ENCODE data around the gene SCAF11.
A peak's percentile ranks its signal among the peaks of the same experiment; 100 is the strongest.

SCAF11 gene

DNA sequence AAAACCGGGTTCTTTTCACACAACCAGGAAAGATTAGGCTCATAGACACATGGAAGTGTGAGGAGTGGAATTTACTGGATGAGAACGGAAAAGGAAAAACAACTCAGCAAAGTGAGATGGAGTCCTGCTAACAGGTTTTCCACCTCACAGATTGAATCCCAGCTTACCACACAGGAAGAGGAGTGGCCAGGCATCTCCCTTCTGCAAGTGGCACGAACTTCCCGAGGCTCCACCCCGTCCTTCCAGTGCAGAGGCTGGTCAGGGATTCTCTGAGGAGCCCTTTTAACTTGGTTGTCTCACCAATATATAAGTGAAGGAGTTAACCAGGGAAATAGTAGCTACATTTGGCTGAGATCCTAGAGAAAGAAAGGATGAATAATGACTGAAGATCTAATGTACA is 102.8 kb downstream of the SCAF11 start:
- H3K23ac ChIP-seq (ENCODE audit: low read length) = no peak overlapping the region

DNA sequence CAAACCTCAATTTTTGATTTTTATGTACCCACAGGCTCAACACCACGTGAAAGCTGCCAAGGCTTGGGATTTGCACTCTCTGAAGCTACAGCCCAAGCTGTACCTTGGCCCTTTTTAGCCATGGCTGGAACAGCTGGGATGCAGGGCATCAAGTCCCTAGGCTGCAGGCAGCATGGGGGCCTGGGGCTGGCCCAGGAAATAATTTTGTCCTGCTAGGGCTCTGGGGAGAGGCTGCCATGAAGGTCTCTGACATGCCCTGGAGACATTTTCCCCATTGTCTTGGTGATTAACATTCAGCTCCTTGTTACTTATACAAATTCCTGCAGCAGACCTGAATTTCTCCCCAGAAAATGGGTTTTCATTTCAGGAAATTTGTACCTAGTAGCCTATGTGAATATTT is 103.7 kb downstream of the SCAF11 start:
- Histone ChIP-seq H3K79me1 (ENCODE audit: low read length) (no peaks in the 10 kb centered on the region), H2BK5ac (ENCODE audit: low read depth, low read length, poor library complexity) (no peak overlapping the region), H3K4ac (ENCODE audit: low read depth, low read length) (no peak overlapping the region), H3K18ac (ENCODE audit: low read length) (no peak overlapping the region), H2AK5ac (ENCODE audit: low read length) (no peak overlapping the region), H3K36me3 (ENCODE audit: control insufficient read depth in 1 of 2, insufficient read depth in 2 of 2, low read length in 2 of 2) (peaks cover 7 to 15% of the 10 kb centered on the region in 2 experiments), H3K4me2 (ENCODE audit: low read length) (no peak overlapping the region), H2AFZ (ENCODE audit: insufficient read depth, low read length, poor library complexity) (no peak overlapping the region), H4K12ac (ENCODE audit: low read depth, low read length) (no peak overlapping the region), H3K23ac (ENCODE audit: low read length) (no peak overlapping the region), H3K9me3 (ENCODE audit: insufficient read depth, low read depth, low read length) (peaks cover 3% of the 10 kb centered on the region), H2BK120ac (ENCODE audit: insufficient read depth, low read length, poor library complexity) (no peak overlapping the region), H3K14ac (ENCODE audit: low read length) (no peak overlapping the region), H3K27me3 (ENCODE audit: insufficient read depth, low read length) (no peaks in the 10 kb centered on the region), H3K4me1 (ENCODE audit: control insufficient read depth in 1 of 2, insufficient read depth in 2 of 2, low read length in 2 of 2) (peaks cover 0 to 1% of the 10 kb centered on the region in 2 experiments), H3K4me3 (ENCODE audit: low read depth, low read length) (no peak overlapping the region), H2BK12ac (ENCODE audit: low read length) (no peak overlapping the region), H3K9ac (ENCODE audit: low read length) (no peak overlapping the region), H3K27ac (ENCODE audit: low read depth, low read length) (no peak overlapping the region), H4K91ac (ENCODE audit: low read depth, low read length) (no peak overlapping the region), H4K8ac (ENCODE audit: low read depth, low read length) (no peak overlapping the region), H3K79me2 (ENCODE audit: control insufficient read depth, insufficient read depth, low read length, poor library complexity) (no peaks in the 10 kb centered on the region)
- no peak for DNase-seq
- WGBS (ENCODE audit: extremely low coverage, insufficient coverage, insufficient read length) = no CpG with 5 or more reads among the region's 1 CpG

More for the DNA sequence above, 102.8 kb downstream of the SCAF11 start:
- no peak overlapping the region for H3K4ac ChIP-seq (ENCODE audit: low read depth, low read length)
- H4K91ac ChIP-seq (ENCODE audit: low read depth, low read length) = no peak overlapping the region
- no peak overlapping the region for H2BK5ac ChIP-seq (ENCODE audit: low read depth, low read length, poor library complexity)
- no peak overlapping the region for H3K27ac ChIP-seq (ENCODE audit: low read depth, low read length)
- no peak overlapping the region for H2AK5ac ChIP-seq (ENCODE audit: low read length)
- no peak overlapping the region for H4K8ac ChIP-seq (ENCODE audit: low read depth, low read length)
- WGBS (ENCODE audit: extremely low coverage, insufficient coverage, insufficient read length) = no CpG with 5 or more reads among the region's 5 CpGs
- no peak overlapping the region for H3K18ac ChIP-seq (ENCODE audit: low read length)
- no peaks in the 10 kb centered on the region for H3K27me3 ChIP-seq (ENCODE audit: insufficient read depth, low read length)
- no peak overlapping the region for H2BK120ac ChIP-seq (ENCODE audit: insufficient read depth, low read length, poor library complexity)
- no peak overlapping the region for H4K12ac ChIP-seq (ENCODE audit: low read depth, low read length)
- no peak overlapping the region for H3K9ac ChIP-seq (ENCODE audit: low read length)
- H3K9me3 ChIP-seq (ENCODE audit: insufficient read depth, low read depth, low read length) = peaks cover 3% of the 10 kb centered on the region
- no peaks in the 10 kb centered on the region for H3K79me2 ChIP-seq (ENCODE audit: control insufficient read depth, insufficient read depth, low read length, poor library complexity)
- H2AFZ ChIP-seq (ENCODE audit: insufficient read depth, low read length, poor library complexity) = no peak overlapping the region
- no peak for DNase-seq
- H2BK12ac ChIP-seq (ENCODE audit: low read length) = no peak overlapping the region
- no peaks in the 10 kb centered on the region for H3K79me1 ChIP-seq (ENCODE audit: low read length)
- no peak overlapping the region for H3K4me3 ChIP-seq (ENCODE audit: low read depth, low read length)
- no peaks in the 10 kb centered on the region for H3K4me1 ChIP-seq (ENCODE audit: control insufficient read depth in 1 of 2, insufficient read depth in 2 of 2, low read length in 2 of 2)
- peaks cover 7 to 16% of the 10 kb centered on the region in 2 experiments for H3K36me3 ChIP-seq (ENCODE audit: control insufficient read depth in 1 of 2, insufficient read depth in 2 of 2, low read length in 2 of 2)
- H3K4me2 ChIP-seq (ENCODE audit: low read length) = no peak overlapping the region
- H3K14ac ChIP-seq (ENCODE audit: low read length) = no peak overlapping the region

DNA sequence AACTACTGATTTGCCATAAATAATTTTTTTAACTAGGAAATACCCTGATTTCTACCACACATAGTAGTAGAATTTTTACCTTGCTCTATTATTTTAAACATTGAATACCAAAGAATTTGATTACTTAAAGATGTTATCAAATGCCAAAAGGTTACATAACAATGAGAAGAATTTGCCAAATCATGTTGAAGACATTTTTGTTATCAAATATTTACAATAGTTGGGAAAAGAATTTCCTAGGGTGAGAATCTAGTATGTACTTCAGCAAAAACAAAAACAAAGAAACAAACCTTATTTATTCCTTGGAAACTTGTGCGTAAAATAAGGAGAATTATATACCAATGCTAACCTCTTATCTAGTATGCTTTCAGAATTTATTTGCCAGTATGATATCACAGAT is 107.2 kb downstream of the SCAF11 start:
- Histone ChIP-seq H2AK5ac (ENCODE audit: low read length) (no peak overlapping the region), H4K91ac (ENCODE audit: low read depth, low read length) (no peak overlapping the region), H3K9ac (ENCODE audit: low read length) (no peak overlapping the region), H3K18ac (ENCODE audit: low read length) (no peak overlapping the region), H2BK120ac (ENCODE audit: insufficient read depth, low read length, poor library complexity) (no peak overlapping the region), H3K79me1 (ENCODE audit: low read length) (no peaks in the 10 kb centered on the region), H3K79me2 (ENCODE audit: control insufficient read depth, insufficient read depth, low read length, poor library complexity) (no peaks in the 10 kb centered on the region), H3K14ac (ENCODE audit: low read length) (no peak overlapping the region), H3K4me3 (ENCODE audit: low read depth, low read length) (no peak overlapping the region), H3K4ac (ENCODE audit: low read depth, low read length) (no peak overlapping the region), H2AFZ (ENCODE audit: insufficient read depth, low read length, poor library complexity) (no peak overlapping the region), H3K27me3 (ENCODE audit: insufficient read depth, low read length) (no peaks in the 10 kb centered on the region), H3K23ac (ENCODE audit: low read length) (no peak overlapping the region), H3K4me2 (ENCODE audit: low read length) (no peak overlapping the region), H4K12ac (ENCODE audit: low read depth, low read length) (no peak overlapping the region), H2BK5ac (ENCODE audit: low read depth, low read length, poor library complexity) (no peak overlapping the region), H3K36me3 (ENCODE audit: control insufficient read depth in 1 of 2, insufficient read depth in 2 of 2, low read length in 2 of 2) (peaks cover 7 to 15% of the 10 kb centered on the region in 2 experiments), H2BK12ac (ENCODE audit: low read length) (no peak overlapping the region), H4K8ac (ENCODE audit: low read depth, low read length) (no peak overlapping the region), H3K27ac (ENCODE audit: low read depth, low read length) (no peak overlapping the region), H3K9me3 (ENCODE audit: insufficient read depth, low read depth, low read length) (peaks cover 3% of the 10 kb centered on the region), H3K4me1 (ENCODE audit: control insufficient read depth in 1 of 2, insufficient read depth in 2 of 2, low read length in 2 of 2) (peaks cover 0 to 6% of the 10 kb centered on the region in 2 experiments)
- peak in 1 of 2 donors; percentile 49 for DNase-seq
- whole genome bisulfite sequencing (ENCODE audit: extremely low coverage, insufficient coverage, insufficient read length) = no CpG with 5 or more reads among the region's 1 CpG

DNA sequence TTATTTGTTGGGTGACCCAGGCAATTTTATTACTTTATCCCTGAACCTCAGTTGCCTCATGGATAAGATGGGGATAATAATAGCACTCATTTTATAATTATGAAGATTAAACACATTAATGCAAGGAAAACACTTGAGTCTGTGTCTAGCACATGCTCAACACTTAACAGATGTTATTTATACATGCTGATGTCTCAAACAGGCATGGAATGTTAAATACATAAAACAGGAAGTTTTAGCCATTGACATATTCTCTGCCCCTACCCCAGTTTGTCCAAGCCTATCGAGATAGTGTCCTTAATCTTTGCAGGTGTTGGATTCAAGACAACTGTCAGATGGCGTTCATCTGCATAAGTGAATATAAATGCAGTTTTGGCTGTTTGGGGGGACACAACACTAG is 109.8 kb downstream of the SCAF11 start:
- no peak for DNase-seq
- no peak overlapping the region for H3K4me3 ChIP-seq (ENCODE audit: low read depth, low read length)
- H3K4ac ChIP-seq (ENCODE audit: low read depth, low read length) = no peak overlapping the region
- no peak overlapping the region for H4K8ac ChIP-seq (ENCODE audit: low read depth, low read length)
- no peak overlapping the region for H2AK5ac ChIP-seq (ENCODE audit: low read length)
- no peak overlapping the region for H2AFZ ChIP-seq (ENCODE audit: insufficient read depth, low read length, poor library complexity)
- no peak overlapping the region for H3K4me2 ChIP-seq (ENCODE audit: low read length)
- H3K27ac ChIP-seq (ENCODE audit: low read depth, low read length) = no peak overlapping the region
- H3K79me2 ChIP-seq (ENCODE audit: control insufficient read depth, insufficient read depth, low read length, poor library complexity) = no peaks in the 10 kb centered on the region
- no peaks in the 10 kb centered on the region for H3K9me3 ChIP-seq (ENCODE audit: insufficient read depth, low read depth, low read length)
- H3K36me3 ChIP-seq (ENCODE audit: control insufficient read depth in 1 of 2, insufficient read depth in 2 of 2, low read length in 2 of 2) = peaks cover 8 to 11% of the 10 kb centered on the region in 2 experiments
- no peak overlapping the region for H2BK120ac ChIP-seq (ENCODE audit: insufficient read depth, low read length, poor library complexity)
- no peak overlapping the region for H3K9ac ChIP-seq (ENCODE audit: low read length)
- no peak overlapping the region for H3K23ac ChIP-seq (ENCODE audit: low read length)
- no peaks in the 10 kb centered on the region for H3K27me3 ChIP-seq (ENCODE audit: insufficient read depth, low read length)
- H3K4me1 ChIP-seq (ENCODE audit: control insufficient read depth in 1 of 2, insufficient read depth in 2 of 2, low read length in 2 of 2) = peaks cover 0 to 6% of the 10 kb centered on the region in 2 experiments
- no peak overlapping the region for H4K91ac ChIP-seq (ENCODE audit: low read depth, low read length)
- no peak overlapping the region for H4K12ac ChIP-seq (ENCODE audit: low read depth, low read length)
- no peak overlapping the region for H3K14ac ChIP-seq (ENCODE audit: low read length)
- H2BK12ac ChIP-seq (ENCODE audit: low read length) = no peak overlapping the region
- H3K18ac ChIP-seq (ENCODE audit: low read length) = no peak overlapping the region
- no peaks in the 10 kb centered on the region for H3K79me1 ChIP-seq (ENCODE audit: low read length)
- WGBS (ENCODE audit: extremely low coverage, insufficient coverage, insufficient read length) = no CpG with 5 or more reads among the region's 2 CpGs
- H2BK5ac ChIP-seq (ENCODE audit: low read depth, low read length, poor library complexity) = no peak overlapping the region

All from trophoblast cell (in vitro differentiated cells and primary cell).